HG02610 (cell line): ENCODE results near the gene RNF111.
"Not testable (repeated sequence)": the region's sequence is repeated elsewhere in the genome, so short reads cannot be mapped to it uniquely, and the experiment has no call there.

Experiments
- ATAC-seq: cut with Tn5 transposase; IDR thresholded peaks from one replicate; pipeline ENCODE4 v1.9.1; 2021; ENCODE audit warnings: mild to moderate bottlenecking, moderate library complexity; ENCODE audit not compliant: unreplicated experiment

RNF111 gene

DNA sequence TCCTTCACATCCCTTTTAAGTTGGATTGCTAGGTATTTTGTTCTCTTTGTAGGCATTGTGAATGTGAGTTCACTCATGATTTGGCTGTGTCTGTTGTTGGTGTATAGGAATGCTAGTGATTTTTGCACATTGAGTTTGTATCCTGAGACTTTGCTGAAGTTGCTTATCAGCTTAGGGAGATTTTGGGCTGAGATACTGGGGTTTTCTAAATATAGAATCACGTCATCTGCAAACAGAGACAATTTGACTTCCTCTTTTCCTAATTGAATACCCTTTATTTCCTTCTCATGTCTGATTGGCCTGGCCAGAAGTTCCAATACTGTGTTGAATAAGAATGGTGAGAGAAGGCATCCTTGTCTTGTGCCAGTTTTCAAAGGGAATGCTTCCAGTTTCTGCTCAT, 139.8 kb downstream of the RNF111 start:
- ATAC-seq = not testable (repeated sequence)

DNA sequence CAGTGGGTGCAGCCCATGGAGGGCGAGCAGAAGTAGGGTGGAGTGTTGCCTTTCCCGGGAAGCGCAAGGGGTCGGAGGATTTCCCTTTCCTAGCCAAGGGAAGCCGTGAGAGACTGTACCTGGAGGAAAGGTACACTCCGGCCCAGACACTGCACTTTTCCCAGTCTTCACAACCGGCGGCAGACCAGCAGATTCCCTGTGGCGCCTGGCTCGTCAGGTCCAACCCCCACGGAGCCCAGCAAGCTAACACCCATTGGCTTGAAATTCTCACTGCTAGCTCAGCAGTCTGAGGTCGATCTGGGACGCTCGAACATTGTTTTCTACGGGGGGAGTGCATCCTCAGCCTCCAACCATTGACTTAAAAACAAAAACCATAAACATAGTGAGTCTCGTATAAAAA, 144.0 kb downstream of the RNF111 start:
- no peak for ATAC-seq

DNA sequence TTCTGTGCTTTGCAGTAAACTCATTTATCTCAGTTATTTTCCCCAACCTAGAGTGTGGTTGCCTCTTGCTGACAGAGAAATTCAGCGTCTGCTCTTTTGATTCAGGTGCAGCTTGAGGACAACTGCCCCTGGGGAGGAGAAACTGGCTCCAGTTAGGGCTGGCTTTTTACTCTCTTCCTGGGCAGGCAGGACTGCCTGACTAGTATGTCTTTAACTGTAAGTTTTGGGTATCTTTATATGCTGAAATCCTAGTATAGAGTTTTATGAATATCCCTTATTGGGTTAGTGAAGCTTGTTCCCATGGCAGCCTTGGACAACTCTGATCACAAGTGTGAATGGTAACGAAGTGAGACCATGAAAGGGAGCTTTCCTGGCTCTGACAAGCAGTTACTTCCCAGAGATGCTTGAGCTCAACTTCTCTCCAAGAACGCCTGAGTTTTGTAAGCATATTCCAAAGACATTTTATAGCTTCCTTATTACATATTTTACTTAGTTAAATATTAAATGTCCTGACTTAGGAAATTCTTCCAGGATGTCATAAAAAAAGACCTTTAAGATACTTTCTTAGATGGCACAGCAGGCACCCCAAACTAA, 144.6 kb downstream of the RNF111 start:
- ATAC-seq = no peak

DNA sequence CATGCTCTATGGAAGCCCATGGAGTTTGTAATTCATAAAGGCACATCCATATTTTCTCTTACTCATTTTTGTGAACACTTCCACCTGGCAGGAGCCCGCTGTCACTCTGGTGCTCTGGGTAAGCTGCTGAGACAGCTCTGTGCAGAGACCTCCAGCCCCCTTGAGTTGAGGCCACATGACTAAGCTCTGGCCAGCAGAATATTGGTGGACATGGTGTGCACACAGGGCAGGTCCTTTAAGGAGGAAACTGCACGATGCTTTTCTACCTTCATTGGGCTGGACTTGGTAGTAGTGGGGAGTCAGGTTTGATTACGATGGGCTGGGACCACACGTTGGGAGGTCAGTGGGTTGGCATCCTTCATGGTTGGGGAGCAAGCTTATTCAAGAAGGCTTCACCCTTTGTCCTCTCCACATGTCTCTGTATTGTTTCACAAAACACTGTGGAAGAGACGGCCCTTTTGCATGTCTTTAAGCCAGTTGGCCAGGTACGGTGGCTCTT, 146.5 kb downstream of the RNF111 start:
- ATAC-seq = no peak

DNA sequence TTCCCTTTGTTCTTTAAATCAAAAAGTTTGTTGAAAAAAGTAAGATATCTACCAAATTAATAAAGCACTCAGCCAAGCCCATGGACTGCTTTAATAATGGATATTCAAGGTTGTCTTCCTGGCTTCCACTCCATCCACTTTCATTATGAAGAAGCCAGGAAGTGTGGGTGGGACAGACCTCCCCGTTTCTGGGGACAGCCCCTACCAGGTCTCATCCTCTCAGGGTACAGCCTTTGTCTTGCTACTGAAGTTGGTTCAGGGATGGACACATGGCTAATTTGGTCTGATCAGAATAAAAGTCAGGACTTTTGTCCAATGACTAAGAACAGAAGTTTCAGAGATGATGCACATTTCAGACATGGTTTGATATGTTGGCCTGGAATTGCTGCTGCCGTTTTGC, 150.1 kb downstream of the RNF111 start:
- ATAC-seq = no peak

DNA sequence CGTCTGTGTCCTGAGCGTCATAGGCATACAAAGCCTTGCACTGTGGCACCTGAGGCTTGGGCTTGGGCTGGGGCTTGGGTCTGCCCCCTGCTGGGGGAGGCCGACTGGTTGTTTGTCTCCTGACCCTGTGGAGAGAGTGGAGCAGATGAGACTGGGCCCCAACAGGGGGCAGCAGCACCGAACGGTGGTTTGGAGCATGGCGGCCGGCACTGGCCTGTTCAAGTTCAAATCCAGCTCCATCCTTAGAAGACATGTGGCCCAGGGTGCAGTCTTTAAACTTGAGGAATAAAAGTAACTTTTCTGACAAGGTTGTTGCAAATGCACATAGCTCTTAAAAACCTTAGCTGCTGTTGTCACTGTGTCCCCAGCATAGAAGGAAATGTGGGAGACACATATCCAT, 150.8 kb downstream of the RNF111 start:
- no peak for ATAC-seq

DNA sequence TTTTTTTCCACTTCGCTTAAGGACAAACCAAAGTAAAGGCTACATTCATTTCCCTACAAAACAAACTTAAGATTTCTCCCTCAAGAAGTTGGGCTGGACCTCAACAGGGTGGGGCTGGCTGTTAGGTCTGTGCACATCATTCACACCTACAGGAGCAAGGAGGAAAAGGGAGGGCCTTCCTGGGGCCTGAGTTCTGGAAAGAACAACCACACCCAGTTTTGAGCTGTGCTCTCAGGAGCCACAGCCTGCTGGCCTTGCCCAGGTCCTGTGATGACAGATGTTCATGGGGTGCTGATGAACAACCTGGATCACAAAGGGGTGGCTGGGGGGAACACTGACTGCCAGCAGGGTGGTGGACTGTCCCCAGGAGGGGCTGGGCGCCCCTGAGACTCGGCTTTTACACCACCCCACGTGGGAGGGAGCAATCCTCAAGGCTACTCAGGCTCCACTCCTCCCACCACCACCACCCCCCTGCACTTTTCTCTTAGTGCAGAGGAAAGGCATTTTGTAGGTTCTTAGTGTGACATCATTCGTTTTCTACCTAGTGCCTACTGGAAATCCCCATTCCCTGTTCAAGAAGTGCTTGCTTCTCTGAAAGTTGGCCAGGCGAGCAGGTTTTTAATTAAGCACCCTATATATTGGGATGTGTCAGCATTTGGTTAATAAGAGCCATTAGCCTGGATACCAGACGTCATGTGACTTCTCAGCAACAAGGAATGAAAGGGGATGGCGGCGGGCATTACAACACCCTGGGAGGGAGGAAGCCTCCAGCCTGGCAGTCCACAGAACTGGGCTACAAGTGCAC, 153.2 kb downstream of the RNF111 start:
- no peak for ATAC-seq

DNA sequence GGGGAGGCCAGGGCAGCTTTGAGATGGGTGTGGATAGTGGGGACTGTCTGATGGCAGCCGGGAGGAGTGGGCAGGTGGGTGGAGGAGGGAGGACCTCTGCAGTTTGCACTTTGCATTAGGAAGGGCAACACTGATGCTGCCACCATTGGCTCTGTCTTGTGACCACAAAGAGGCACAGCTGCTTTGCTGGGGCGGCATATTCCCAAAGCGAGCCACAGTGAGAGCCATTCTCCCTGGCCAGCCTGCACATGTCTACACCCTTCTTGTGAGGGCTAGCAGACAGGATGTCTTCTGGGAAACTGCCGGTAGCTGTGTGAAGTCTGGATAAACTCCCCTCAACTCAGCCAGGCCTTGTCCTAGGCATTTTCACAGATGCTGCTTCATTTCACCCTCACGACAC, 155.8 kb downstream of the RNF111 start:
- ATAC-seq = no peak

DNA sequence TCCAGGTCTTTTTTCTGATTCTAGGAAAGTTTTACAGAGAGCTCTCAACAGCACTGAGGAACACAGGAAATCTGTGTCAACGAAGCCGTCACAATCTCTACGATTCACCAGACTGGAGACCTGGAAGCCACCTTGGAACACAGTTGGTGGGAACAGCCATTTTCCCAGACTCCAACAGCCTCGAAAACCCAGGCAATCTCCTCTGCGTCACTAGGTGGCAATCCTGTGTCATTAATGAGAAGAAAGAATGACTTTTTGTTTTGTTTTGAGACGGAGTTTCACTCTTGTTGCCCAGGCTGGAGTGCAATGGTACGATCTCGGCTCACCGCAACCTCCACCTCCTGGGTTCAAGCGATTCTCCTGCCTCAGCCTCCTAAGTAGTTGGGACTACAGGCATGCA, 157.1 kb downstream of the RNF111 start:
- ATAC-seq = not testable (repeated sequence)
